GM23248 (cell line): ENCODE data around the gene CDC45. TPM values are rescaled to one million over a fixed set of nuclear protein-coding genes. Genes with fewer than 3 reads are reported as not detected.

ENCODE experiments used
- DNase-seq: peaks from one replicate; pipeline ENCODE4 v3.0.0-alpha.2; 2015
- H2AFZ ChIP-seq: fragments of 200-600 bp; sonication (generic); 2 replicates; pipeline ENCODE4 v1.6.1; 2016; ENCODE audit warnings: antibody characterized with exemption
- H3F3A ChIP-seq: fragments of 200-600 bp; sonication (generic); 2 replicates; pipeline ENCODE4 v1.6.1; 2016; ENCODE audit warnings: mild to moderate bottlenecking, antibody characterized with exemption, mixed run types; ENCODE audit not compliant: insufficient read depth
- H3K27ac ChIP-seq: fragments of 200-600 bp; sonication (generic); 2 replicates; pipeline ENCODE4 v1.5.1; 2016; ENCODE audit warnings: mild to moderate bottlenecking
- H3K27me3 ChIP-seq: fragments of 200-600 bp; sonication (generic); replicated peaks from 2 replicates; pipeline ENCODE4 v1.6.1; 2016; ENCODE audit warnings: mild to moderate bottlenecking; ENCODE audit not compliant: insufficient read depth
- H3K36me3 ChIP-seq: fragments of 200-600 bp; sonication (generic); 2 replicates; pipeline ENCODE4 v1.6.1; 2016; ENCODE audit warnings: low read depth, mild to moderate bottlenecking
- H3K4me1 ChIP-seq: fragments of 200-600 bp; sonication (generic); 2 replicates; pipeline ENCODE4 v1.6.1; 2016; ENCODE audit warnings: mild to moderate bottlenecking; ENCODE audit not compliant: insufficient read depth
- H3K4me2 ChIP-seq: fragments of 200-600 bp; sonication (generic); one replicate; pipeline ENCODE4 v1.6.1; 2016; ENCODE audit warnings: mild to moderate bottlenecking; ENCODE audit not compliant: unreplicated experiment
- H3K4me3 ChIP-seq: fragments of 200-600 bp; sonication (generic); 2 replicates; pipeline ENCODE4 v1.5.1; 2016; ENCODE audit warnings: mild to moderate bottlenecking
- H3K79me2 ChIP-seq: fragments of 200-600 bp; sonication (generic); 2 replicates; pipeline ENCODE4 v1.6.1; 2016; ENCODE audit warnings: mild to moderate bottlenecking; ENCODE audit not compliant: insufficient read depth
- H3K9ac ChIP-seq: fragments of 200-600 bp; sonication (generic); 2 replicates; pipeline ENCODE4 v1.6.1; 2016; ENCODE audit warnings: mild to moderate bottlenecking
- H3K9me2 ChIP-seq: fragments of 200-600 bp; sonication (generic); 2 replicates; pipeline ENCODE4 v1.6.1; 2016; ENCODE audit warnings: mixed run types, mild to moderate bottlenecking, moderate library complexity; ENCODE audit not compliant: insufficient read depth
- H3K9me3 ChIP-seq: fragments of 200-600 bp; sonication (generic); one replicate; pipeline ENCODE4 v1.6.1; 2017; ENCODE audit warnings: low read depth
- H4K20me1 ChIP-seq: fragments of 200-600 bp; sonication (generic); 2 replicates; pipeline ENCODE4 v1.6.0; 2016; ENCODE audit not compliant: insufficient read depth
- EZH2 ChIP-seq: fragments of 200-600 bp; sonication (generic); IDR thresholded peaks from 2 replicates; pipeline ENCODE4 v1.6.1; 2018; ENCODE audit warnings: antibody characterized with exemption, mild to moderate bottlenecking; ENCODE audit not compliant: insufficient read depth, poor library complexity, severe bottlenecking
- EZH2phosphoT487 ChIP-seq: fragments of 200-600 bp; sonication (generic); IDR thresholded peaks from 2 replicates; pipeline ENCODE4 v1.6.1; 2018; ENCODE audit warnings: antibody characterized with exemption, moderate library complexity, mild to moderate bottlenecking, low read depth; ENCODE audit not compliant: insufficient read depth
- WGBS, 2 experiments: methylation state at CpG; one replicate each; pipeline ENCODE4 v1.1.6; 2015 to 2017; ENCODE audit warnings: low lambda C conversion rate in 2 of 2, low coverage in 1 of 2; ENCODE audit errors: missing lambda C conversion rate in 2 of 2; 5-methylcytosine and 5-hydroxymethylcytosine counted together
- in situ Hi-C: fragments of 300-500 bp; cut with MboI; formaldehyde crosslinking; loops from 2 replicates; pipeline ENCODE4 v1.15.0; 2020
- polyA plus RNA-seq: library from polyadenylated mRNA; unstranded; fragments of >200 nt; fragmentation: Nextera tagmentation; extraction: Ambion mirVana; gene quantifications from 2 replicates; pipeline ENCODE4 v1.2.1, GENCODE V29; 2016
- total RNA-seq: library from RNA; depleted of rRNA; stranded (reverse); fragments of >200 nt; shearing (Covaris generic); gene quantifications from 2 replicates; pipeline ENCODE4 v1.2.3, GENCODE V29; 2014

Gene CDC45
- total and polyA plus RNA-seq, 2 experiments from 2014 or later, result 9.5 to 10.1 TPM

DNA sequence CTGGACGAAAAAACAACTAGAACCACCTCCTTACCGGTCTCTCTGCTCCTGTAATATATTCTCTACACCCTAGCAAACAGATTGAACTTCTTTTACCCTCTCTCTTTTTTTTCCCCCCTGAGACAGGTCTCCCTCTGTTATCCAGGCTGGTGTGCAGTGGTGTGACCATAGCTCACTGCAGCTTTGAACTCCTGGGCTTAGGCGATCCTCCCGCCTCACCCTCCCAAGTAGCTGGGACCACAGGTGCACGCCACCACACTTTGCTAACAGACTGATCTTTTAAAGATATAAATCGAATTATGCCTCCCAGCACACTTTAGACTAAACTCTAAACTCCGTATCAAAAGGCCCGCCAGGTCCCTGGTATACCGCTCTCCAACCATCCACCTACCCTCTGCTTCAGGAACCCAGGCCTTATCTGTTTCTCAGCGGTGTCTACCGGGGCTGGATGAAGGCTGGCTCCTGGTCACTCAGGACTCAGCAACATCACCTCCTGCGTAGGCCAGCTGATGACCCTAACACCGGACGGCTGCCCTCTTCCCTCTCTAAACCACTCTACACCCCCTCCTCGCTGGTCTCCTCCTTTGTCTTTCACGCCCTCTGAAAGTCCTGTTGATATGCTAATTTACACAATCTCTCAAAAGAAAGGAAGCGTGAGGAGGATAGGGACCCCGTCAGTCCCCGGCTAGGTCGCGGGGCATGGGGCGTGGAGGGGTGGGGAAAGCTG lies 33.0 kb upstream of the CDC45 start:
- Histone ChIP-seq H2AFZ (peak overlapping the region; percentile 88), H3K9me2 (no peaks in the 10 kb centered on the region), H3K4me1 (peaks cover 3% of the 10 kb centered on the region; the same call in 1 of the 2 replicates), H3F3A (peaks cover 28% of the 10 kb centered on the region; the same call in 1 of the 2 replicates), H3K36me3 (0 out of 2 replicates have a peak, but pooled peaks cover 10% of the 10 kb centered on the region), H3K9ac (peak overlapping the region; percentile 83), H3K27me3 (no peaks in the 10 kb centered on the region), H4K20me1 (no peaks in the 10 kb centered on the region), H3K4me2 (peak overlapping the region; percentile 87), H3K9me3 (no peaks in the 10 kb centered on the region), H3K79me2 (peaks cover 51% of the 10 kb centered on the region), H3K27ac (peak overlapping the region; percentile 70), H3K4me3 (peak overlapping the region; percentile 83)
- TF ChIP-seq EZH2phosphoT487, result no peak
- no peak for TF ChIP-seq EZH2
- peak; percentile 40 for DNase-seq
- in situ Hi-C loops, result no loop called here
- 26 to 27% methylated on average over 22 of the region's 22 CpGs for whole genome bisulfite sequencing, 2 experiments

DNA sequence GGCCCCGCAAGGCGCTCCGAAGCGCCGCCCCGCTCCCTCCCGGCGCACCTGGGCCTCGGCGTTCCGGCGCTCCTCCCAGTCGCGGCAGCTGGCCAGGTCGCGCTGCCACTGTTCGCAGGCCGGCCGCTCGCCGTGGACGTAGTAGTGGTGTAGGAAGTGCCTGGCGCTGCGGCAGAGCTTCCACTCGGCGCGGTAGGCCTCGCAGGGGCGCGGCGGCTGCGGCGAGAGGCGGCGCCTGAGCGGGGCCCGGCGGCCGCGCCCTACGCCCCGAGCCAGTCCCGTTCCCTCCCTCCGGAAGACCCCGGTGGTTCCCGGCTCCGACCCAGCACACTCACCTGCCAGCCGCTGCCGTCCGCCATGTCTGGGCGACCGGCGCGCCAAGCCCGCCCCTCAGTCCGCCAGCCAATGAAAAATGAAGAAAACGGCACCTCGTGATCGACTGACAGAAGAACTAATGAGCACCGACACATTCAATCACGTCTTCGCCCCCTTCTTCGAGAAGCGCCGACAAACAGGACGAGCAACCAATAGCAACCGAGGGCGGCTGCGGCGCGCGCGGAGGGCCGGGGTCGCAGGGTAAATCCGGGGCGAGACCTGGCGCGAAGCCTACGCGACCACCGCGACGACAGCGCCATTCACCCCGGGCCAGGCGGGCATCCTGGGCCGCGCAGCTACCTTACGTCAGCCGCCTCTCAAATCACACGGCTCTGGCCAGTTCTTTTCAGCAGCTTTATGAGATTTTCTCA lies 32.2 kb upstream of the CDC45 start, which contains the start of gene C22orf39:
C22orf39 (minus strand) TSS at position 382 of the 746 bp plus-strand sequence; CDS start at position 359, 23 bp downstream.
- Histone ChIP-seq H3K4me1 (peaks cover 3% of the 10 kb centered on the region; the same call in 1 of the 2 replicates), H2AFZ (peak within 1 kb of the TSS; percentile 88), H3K9ac (peak within 1 kb of the TSS; percentile 83), H4K20me1 (no peaks in the 10 kb centered on the region), H3K4me2 (peak within 1 kb of the TSS; percentile 87), H3K9me3 (no peaks in the 10 kb centered on the region), H3K9me2 (no peaks in the 10 kb centered on the region), H3K4me3 (peak within 1 kb of the TSS; percentile 83), H3K27me3 (no peaks in the 10 kb centered on the region), H3K36me3 (0 out of 2 replicates have a peak, but pooled peaks cover 10% of the 10 kb centered on the region), H3K79me2 (peaks cover 43% of the 10 kb centered on the region), H3F3A (peaks cover 30% of the 10 kb centered on the region; the same call in 1 of the 2 replicates), H3K27ac (peak within 1 kb of the TSS; percentile 70)
- in situ Hi-C loops, result no loop called here
- peak; percentile 93 for DNase-seq
- TF ChIP-seq EZH2 (no peak), EZH2phosphoT487 (no peak)
- 0 to 1% methylated on average over 74 to 77 of the region's 92 CpGs for WGBS, 2 experiments

DNA sequence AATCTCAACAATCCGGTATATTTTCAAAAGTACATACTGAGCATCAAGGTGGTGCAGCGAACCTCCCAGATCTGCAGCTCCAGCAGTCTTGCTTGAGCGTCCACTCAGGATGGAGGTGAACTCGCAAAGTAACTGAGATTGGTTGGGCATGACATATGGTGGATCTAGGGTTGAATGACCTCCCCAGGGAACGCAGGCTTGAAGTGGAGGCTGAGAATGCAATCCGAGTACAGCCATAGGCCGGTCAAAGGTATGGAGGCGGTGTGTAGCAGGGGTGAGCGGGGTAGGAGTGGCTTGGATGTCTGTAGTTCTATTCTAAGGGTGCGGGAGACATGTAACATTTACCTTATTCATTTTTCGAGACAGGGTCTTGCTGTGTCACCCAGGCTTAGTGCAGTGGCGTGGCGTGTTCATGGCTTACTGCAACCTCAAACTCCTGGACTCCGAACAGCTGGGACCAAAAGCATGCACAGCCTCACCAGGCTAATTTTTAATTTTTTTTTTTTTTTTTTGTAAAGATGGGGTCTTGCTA lies 31.6 kb upstream of the CDC45 start:
- peak overlapping the region; percentile 83 for H3K4me3 ChIP-seq
- DNase-seq, result peak; percentile 88
- in situ Hi-C loops, result no loop called here

More for the DNA sequence above, 31.6 kb upstream of the CDC45 start:
- Histone ChIP-seq H4K20me1 (no peaks in the 10 kb centered on the region), H3F3A (peaks cover 30% of the 10 kb centered on the region; the same call in 1 of the 2 replicates), H3K4me2 (peak overlapping the region; percentile 77), H3K4me1 (peaks cover 3% of the 10 kb centered on the region; the same call in 1 of the 2 replicates), H3K27me3 (no peaks in the 10 kb centered on the region), H2AFZ (peak overlapping the region; percentile 88), H3K9me2 (no peaks in the 10 kb centered on the region), H3K36me3 (0 out of 2 replicates have a peak, but pooled peaks cover 10% of the 10 kb centered on the region), H3K27ac (peak overlapping the region; percentile 70), H3K9me3 (no peaks in the 10 kb centered on the region), H3K9ac (peak overlapping the region; percentile 83), H3K79me2 (peaks cover 37% of the 10 kb centered on the region)
- 9% methylated on average over 14 of the region's 14 CpGs for WGBS, 2 experiments
- TF ChIP-seq EZH2 (no peak), EZH2phosphoT487 (no peak)
